Endothelial cell of umbilical vein (primary cell): ENCODE data around the gene C2CD5. TPM values are rescaled to one million over a fixed set of nuclear protein-coding genes. Genes with fewer than 3 reads are reported as not detected.

Experiments used
- BruUV-seq: library from RNA; stranded (reverse); fragments of 400-500 nt; replicated peaks from 2 replicates; lab custom pipeline; 2021; lab: Mats Ljungman, UMichigan
- CTCF ChIA-PET: fragments of 300-600, 350-600 bp; sonication (Branson Sonifier 250); formaldehyde crosslinking; loops from one replicate; lab custom pipeline; 2021; ENCODE audit warnings: antibody characterized with exemption, inconsistent platforms; lab: Charles Lee
- POLR2A ChIA-PET: fragments of 300-600, 350-600 bp; sonication (Branson Sonifier 250); formaldehyde crosslinking; loops from one replicate; lab custom pipeline; 2021; ENCODE audit warnings: antibody characterized with exemption, inconsistent platforms; lab: Charles Lee
- DNase-seq: peaks from one replicate; pipeline ENCODE4 v3.0.0-alpha.2; 2011; ENCODE audit warnings: low read depth, low spot score
- FAIRE-seq: peaks from 2 replicates; lab custom pipeline; 2011; peaks lifted over from hg19 to GRCh38; lab: Jason Lieb, UNC
- H2AFZ ChIP-seq: 2 replicates; pipeline ENCODE4 v1.6.0; 2012; ENCODE audit warnings: low read depth, low read length, control low read depth, inconsistent platforms
- H3K27ac ChIP-seq: 2 replicates; pipeline ENCODE4 v1.5.1; 2011; ENCODE audit warnings: low read depth, mild to moderate bottlenecking, control low read depth, low read length, moderate library complexity; ENCODE audit not compliant: insufficient read depth
- H3K27me3 ChIP-seq, 2 experiments: 2 replicates each; pipeline versions ENCODE4 v1.6.0 to v1.6.1; 2011; ENCODE audit warnings: low read length in 2 of 2, mixed read lengths in 1 of 2; ENCODE audit not compliant: control insufficient read depth in 2 of 2, insufficient read depth in 2 of 2
- H3K36me3 ChIP-seq, 2 experiments: 2 replicates in 1 of 2; 3 replicates in 1 of 2; pipeline ENCODE4 v1.5.1; 2011; ENCODE audit warnings: low read length in 2 of 2, mild to moderate bottlenecking in 1 of 2, moderate library complexity in 1 of 2; ENCODE audit not compliant: control insufficient read depth in 2 of 2, insufficient read depth in 2 of 2; ENCODE audit errors: extremely low read depth in 1 of 2
- H3K4me1 ChIP-seq: 3 replicates; pipeline ENCODE4 v1.5.1; 2011; ENCODE audit warnings: mild to moderate bottlenecking, low read length; ENCODE audit not compliant: control insufficient read depth, insufficient read depth; ENCODE audit errors: extremely low read depth
- H3K4me2 ChIP-seq: 2 replicates; pipeline ENCODE4 v1.6.1; 2011; ENCODE audit warnings: low read length, control low read depth, mixed read lengths; ENCODE audit not compliant: insufficient read depth
- H3K4me3 ChIP-seq, 3 experiments: fragments of 200-600 bp in 1 of 3; sonication (generic), shearing (Covaris generic) in 1 of 3; replicated peaks in 1 of 3; 2 replicates each; pipeline ENCODE4 v1.5.1; 2011 to 2016; ENCODE audit warnings: control low read depth in 3 of 3, low read length in 3 of 3, mild to moderate bottlenecking in 2 of 3, inconsistent platforms in 1 of 3, low read depth in 1 of 3, moderate library complexity in 1 of 3; ENCODE audit not compliant: insufficient read depth in 1 of 3
- H3K79me2 ChIP-seq: 2 replicates; pipeline ENCODE4 v1.6.0; 2012; ENCODE audit warnings: low read length, inconsistent platforms; ENCODE audit not compliant: control insufficient read depth, insufficient read depth
- H3K9ac ChIP-seq: replicated peaks from 2 replicates; pipeline ENCODE3; 2011; ENCODE audit warnings: low read length, control low read depth; ENCODE audit not compliant: insufficient read depth; ENCODE audit errors: extremely low read depth
- H3K9me1 ChIP-seq: replicated peaks from 3 replicates; pipeline ENCODE4 v1.6.0; 2011; ENCODE audit warnings: mild to moderate bottlenecking, low read length; ENCODE audit not compliant: control insufficient read depth, insufficient read depth; ENCODE audit errors: extremely low read depth
- H3K9me3 ChIP-seq: replicated peaks from 2 replicates; pipeline ENCODE4 v1.5.1; 2012; ENCODE audit warnings: low read length, inconsistent platforms; ENCODE audit not compliant: control insufficient read depth, insufficient read depth
- H4K20me1 ChIP-seq: replicated peaks from 2 replicates; pipeline ENCODE3; 2011; ENCODE audit warnings: mild to moderate bottlenecking, low read length; ENCODE audit not compliant: control insufficient read depth, insufficient read depth; ENCODE audit errors: extremely low read depth
- EZH2 ChIP-seq: IDR thresholded peaks from 2 replicates; pipeline ENCODE4 v1.6.1; 2012; ENCODE audit warnings: borderline replicate concordance, low read depth, mild to moderate bottlenecking, moderate library complexity, low read length, inconsistent platforms; ENCODE audit not compliant: severe bottlenecking
- FOS ChIP-seq: IDR thresholded peaks from 2 replicates; pipeline ENCODE4 v1.6.1; 2011; ENCODE audit warnings: mild to moderate bottlenecking, low read length, moderate library complexity, borderline replicate concordance; ENCODE audit not compliant: insufficient read depth
- GATA2 ChIP-seq: IDR thresholded peaks from 2 replicates; pipeline ENCODE4 v1.7.0; 2011; ENCODE audit warnings: low read depth, mild to moderate bottlenecking, moderate library complexity, mixed read lengths, low read length; ENCODE audit not compliant: insufficient read length, insufficient read depth
- JUN ChIP-seq: IDR thresholded peaks from 2 replicates; pipeline ENCODE4 v1.6.1; 2011; ENCODE audit warnings: borderline replicate concordance, low read depth; ENCODE audit not compliant: insufficient read length, insufficient read depth
- MYC ChIP-seq: IDR thresholded peaks from one replicate; pipeline ENCODE4 v1.6.1; 2011; ENCODE audit warnings: mild to moderate bottlenecking, low read depth, low read length
- POLR2A ChIP-seq: IDR thresholded peaks from 2 replicates; pipeline ENCODE4 v1.6.1; 2012; ENCODE audit warnings: low read depth, mild to moderate bottlenecking, control low read depth, low read length
- POLR2AphosphoS5 ChIP-seq: IDR thresholded peaks from 2 replicates; pipeline ENCODE4 v1.6.1; 2012; ENCODE audit warnings: low read depth, mild to moderate bottlenecking, control low read depth, low read length, moderate library complexity; ENCODE audit not compliant: insufficient read depth
- dilution Hi-C: fragments of 300-500 bp; cut with MboI; formaldehyde crosslinking; loops from one replicate; pipeline ENCODE4 v1.15.0; 2019; ENCODE audit warnings: low sequenced_read_pairs; ENCODE audit not compliant: extremely low pct_ligation_motif_present
- intact Hi-C: fragments of 100-400 bp; cut with micrococcal nuclease; formaldehyde crosslinking; loops from one replicate; pipeline ENCODE4 v1.10.0; 2022
- polyA plus RNA-seq, 4 experiments: library from polyadenylated mRNA; depleted of rRNA in 3 of 4; stranded (reverse) in 3 of 4; unstranded in 1 of 4; fragments of >200 nt; gene quantifications; 2 replicates each; pipeline versions ENCODE4 v1.2.1 to v1.2.3, GENCODE V29; 2011 to 2012; ENCODE audit warnings: missing spikeins in 1 of 4
- total RNA-seq: library from RNA; stranded (reverse); gene quantifications from 2 replicates; pipeline ENCODE4 v1.2.3, GENCODE V29; 2021
- TF ChIP-seq, protein P1 (sequence below), 2 donors: IDR thresholded peaks; 1 replicate in 1 of 2; 2 replicates in 1 of 2; pipeline ENCODE4 v1.5.1; 2011; ENCODE audit warnings: low read length in 2 of 2, mild to moderate bottlenecking in 2 of 2, moderate library complexity in 2 of 2, control low read depth in 1 of 2, inconsistent platforms in 1 of 2, low read depth in 1 of 2; ENCODE audit not compliant: insufficient read depth in 1 of 2; ENCODE audit errors: extremely low read depth in 1 of 2
- TF ChIP-seq, protein P2 (sequence below): IDR thresholded peaks from 2 replicates; pipeline ENCODE4 v1.6.1; 2011; ENCODE audit not compliant: insufficient read depth, insufficient read length

C2CD5 gene
- total and polyA plus RNA-seq, 2 donors (not counting 3 experiments of a cell fraction or from before 2014, with no cell fraction given), result 12.9 to 32.9 TPM

DNA sequence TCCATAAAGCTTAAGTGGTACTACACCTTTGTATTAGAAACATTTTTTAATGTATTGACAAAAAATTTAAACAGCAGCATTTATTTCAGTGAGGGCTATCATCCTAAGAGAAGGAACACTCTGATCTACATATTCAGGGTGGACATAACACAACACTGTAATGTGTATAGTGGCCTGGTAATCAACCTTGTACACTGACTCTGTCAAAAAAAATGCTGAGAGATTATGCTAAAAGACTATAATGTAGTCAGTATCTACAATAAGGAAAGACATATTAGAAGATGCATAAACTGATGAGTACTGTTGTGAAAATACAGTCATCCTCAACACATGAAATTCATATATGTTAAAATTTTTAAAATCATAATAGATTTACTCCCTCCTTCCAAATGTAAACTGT lies 68.2 kb downstream of the C2CD5 start:
- H2AFZ ChIP-seq, result no peak overlapping the region
- H3K9me3 ChIP-seq, result no peaks in the 10 kb centered on the region
- dilution Hi-C loops (no loop called here), intact Hi-C loops (loop anchor here (5.0 kb wide), 2 partner anchors 66 to 151 kb away; partner anchors contain the start of genes C2CD5 and ETNK1)
- no peaks in the 10 kb centered on the region for H3K79me2 ChIP-seq
- DNase-seq (no peak), FAIRE-seq (no peak)
- no peak overlapping the region for H3K4me2 ChIP-seq
- ChIA-PET POLR2A (no interaction called here), CTCF (interaction anchor here (1.1 to 2.8 kb wide), 2 partner anchors 10 to 16 kb away, joined by 4 to 17 read pairs; no protein-coding TSS in a partner anchor)
- H3K27ac ChIP-seq, result no peak overlapping the region
- H3K9me1 ChIP-seq, result no peaks in the 10 kb centered on the region
- no peaks in the 10 kb centered on the region for H3K27me3 ChIP-seq
- TF ChIP-seq POLR2AphosphoS5, result no peak
- no peak for TF ChIP-seq EZH2
- no peak for TF ChIP-seq POLR2A
- no peak for TF ChIP-seq JUN
- TF ChIP-seq, protein P1, sequence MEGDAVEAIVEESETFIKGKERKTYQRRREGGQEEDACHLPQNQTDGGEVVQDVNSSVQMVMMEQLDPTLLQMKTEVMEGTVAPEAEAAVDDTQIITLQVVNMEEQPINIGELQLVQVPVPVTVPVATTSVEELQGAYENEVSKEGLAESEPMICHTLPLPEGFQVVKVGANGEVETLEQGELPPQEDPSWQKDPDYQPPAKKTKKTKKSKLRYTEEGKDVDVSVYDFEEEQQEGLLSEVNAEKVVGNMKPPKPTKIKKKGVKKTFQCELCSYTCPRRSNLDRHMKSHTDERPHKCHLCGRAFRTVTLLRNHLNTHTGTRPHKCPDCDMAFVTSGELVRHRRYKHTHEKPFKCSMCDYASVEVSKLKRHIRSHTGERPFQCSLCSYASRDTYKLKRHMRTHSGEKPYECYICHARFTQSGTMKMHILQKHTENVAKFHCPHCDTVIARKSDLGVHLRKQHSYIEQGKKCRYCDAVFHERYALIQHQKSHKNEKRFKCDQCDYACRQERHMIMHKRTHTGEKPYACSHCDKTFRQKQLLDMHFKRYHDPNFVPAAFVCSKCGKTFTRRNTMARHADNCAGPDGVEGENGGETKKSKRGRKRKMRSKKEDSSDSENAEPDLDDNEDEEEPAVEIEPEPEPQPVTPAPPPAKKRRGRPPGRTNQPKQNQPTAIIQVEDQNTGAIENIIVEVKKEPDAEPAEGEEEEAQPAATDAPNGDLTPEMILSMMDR (IDR thresholded peaks at IDR 0.05; ENCODE audit: extremely low read depth in 1 of 2, insufficient read depth in 1 of 2, low read depth in 1 of 2, low read length in 2 of 2), result no peak
- TF ChIP-seq, protein P2, sequence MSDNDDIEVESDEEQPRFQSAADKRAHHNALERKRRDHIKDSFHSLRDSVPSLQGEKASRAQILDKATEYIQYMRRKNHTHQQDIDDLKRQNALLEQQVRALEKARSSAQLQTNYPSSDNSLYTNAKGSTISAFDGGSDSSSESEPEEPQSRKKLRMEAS, result no peak
- TF ChIP-seq FOS, result no peak
- no peak for TF ChIP-seq MYC
- TF ChIP-seq GATA2, result no peak
- BruUV-seq, result no TSS peak
- H3K36me3 ChIP-seq, result no peaks in the 10 kb centered on the region
- H3K4me3 ChIP-seq, result no peak overlapping the region
- peaks cover 11% of the 10 kb centered on the region for H3K4me1 ChIP-seq
- no peaks in the 10 kb centered on the region for H4K20me1 ChIP-seq
- no peak overlapping the region for H3K9ac ChIP-seq
